Natural killer cell (primary cell): ENCODE measurements around the gene HYAL3. TPM values are rescaled to one million over a fixed set of nuclear protein-coding genes. Genes with fewer than 3 reads are reported as not detected.

ENCODE experiments used
- ATAC-seq, 3 donors: fragments of 150-1000 bp in 2 of 3; fragments of 200-7000 bp in 1 of 3; cut with Tn5 transposase; 1 replicate in 1 of 3; 2 replicates in 2 of 3; pipeline ENCODE4 v1.10.0; 2021; ENCODE audit warnings: mild to moderate bottlenecking in 2 of 3, moderate library complexity in 2 of 3
- DNase-seq, 2 donors: peaks; one replicate each; pipeline versions ENCODE4 v3.0.0 to v3.0.0-alpha.2; 2013 to 2021; ENCODE audit warnings: mixed read lengths in 1 of 2
- H3K27ac ChIP-seq: one replicate; pipeline ENCODE4 v1.5.1; 2013; ENCODE audit warnings: mild to moderate bottlenecking, low read length
- H3K27me3 ChIP-seq: one replicate; pipeline ENCODE4 v1.6.1; 2013; ENCODE audit warnings: low read length; ENCODE audit not compliant: control insufficient read depth, insufficient read depth
- H3K36me3 ChIP-seq: one replicate; pipeline ENCODE4 v1.6.1; 2013; ENCODE audit warnings: low read length; ENCODE audit not compliant: control insufficient read depth, insufficient read depth
- H3K4me1 ChIP-seq: one replicate; pipeline ENCODE4 v1.6.1; 2013; ENCODE audit warnings: low read length; ENCODE audit not compliant: control insufficient read depth, insufficient read depth
- H3K4me3 ChIP-seq: one replicate; pipeline ENCODE4 v1.5.1; 2013; ENCODE audit warnings: low read length
- H3K9me3 ChIP-seq: one replicate; pipeline ENCODE4 v1.6.1; 2013; ENCODE audit warnings: low read length; ENCODE audit not compliant: control insufficient read depth, insufficient read depth
- H3K27ac Mint-ChIP-seq, 2 donors: one replicate each; pipeline ENCODE4 v1.8.0; 2022; ENCODE audit warnings: mild to moderate bottlenecking in 2 of 2, mixed read lengths in 2 of 2, moderate library complexity in 1 of 2
- H3K27me3 Mint-ChIP-seq, 2 donors: one replicate each; pipeline ENCODE4 v1.8.0; 2022; ENCODE audit warnings: low read depth in 2 of 2, mixed read lengths in 2 of 2
- H3K36me3 Mint-ChIP-seq: one replicate; pipeline ENCODE4 v1.8.0; 2022; ENCODE audit warnings: mixed read lengths
- H3K4me1 Mint-ChIP-seq, 2 donors: one replicate each; pipeline ENCODE4 v1.8.0; 2022; ENCODE audit warnings: mixed read lengths in 2 of 2
- H3K4me3 Mint-ChIP-seq: one replicate; pipeline ENCODE4 v1.8.0; 2022; ENCODE audit warnings: mild to moderate bottlenecking, moderate library complexity, mixed read lengths
- H3K9me3 Mint-ChIP-seq, 2 donors: one replicate each; pipeline ENCODE4 v1.8.0; 2022; ENCODE audit warnings: mixed read lengths in 2 of 2
- WGBS: methylation state at CpG from one replicate; pipeline ENCODE4 v1.1.7; 2013; ENCODE audit warnings: missing lambda C conversion rate; ENCODE audit not compliant: insufficient coverage; 5-methylcytosine and 5-hydroxymethylcytosine counted together
- intact Hi-C: fragments of 100-400 bp; cut with micrococcal nuclease; formaldehyde crosslinking; loops from one replicate; pipeline ENCODE4 v1.14.2; 2022
- total RNA-seq, 4 donors: library from RNA; stranded (reverse); fragments of 120-200 nt in 1 of 4; gene quantifications; one replicate each; pipeline versions ENCODE4 v1.2.3 to v1.2.4, GENCODE V29; 2013 to 2022
- TF ChIP-seq, protein P1 (sequence below): fragments of 200-600 bp; IDR thresholded peaks from one replicate; pipeline ENCODE4 v1.8.0; 2022; ENCODE audit warnings: antibody characterized with exemption

HYAL3 gene
- total RNA-seq, 3 donors from 2014 or later (not counting 1 experiment from before 2014, with no cell fraction given), result 0.93 to 2.0 (median 1.2) TPM

GRCh38 chr3:50293079-50293801, 6.0 kb downstream of the HYAL3 start:
- WGBS, result 87% methylated on average over 12 of the region's 12 CpGs
- Histone ChIP-seq H3K36me3 (peaks cover 16% of the 10 kb centered on the region), H3K4me3 (no peak overlapping the region), H3K27me3 (no peaks in the 10 kb centered on the region), H3K4me1 (peaks cover 24% of the 10 kb centered on the region), H3K27ac (peak overlapping the region; percentile 57), H3K9me3 (no peaks in the 10 kb centered on the region)
- H3K36me3 Mint-ChIP-seq, result no peaks in the 10 kb centered on the region
- H3K27ac Mint-ChIP-seq, result peak overlapping the region; percentile 93 to 96
- ATAC-seq (no peak), DNase-seq (no peak)
- H3K4me1 Mint-ChIP-seq, result peaks cover 15 to 23% of the 10 kb centered on the region in 2 donors
- intact Hi-C loops, result loop anchor here (2.0 kb wide), 1 partner anchor 66 kb away; the partner anchor contains the start of gene TMEM115
- no peaks in the 10 kb centered on the region for H3K9me3 Mint-ChIP-seq
- TF ChIP-seq, protein P1, sequence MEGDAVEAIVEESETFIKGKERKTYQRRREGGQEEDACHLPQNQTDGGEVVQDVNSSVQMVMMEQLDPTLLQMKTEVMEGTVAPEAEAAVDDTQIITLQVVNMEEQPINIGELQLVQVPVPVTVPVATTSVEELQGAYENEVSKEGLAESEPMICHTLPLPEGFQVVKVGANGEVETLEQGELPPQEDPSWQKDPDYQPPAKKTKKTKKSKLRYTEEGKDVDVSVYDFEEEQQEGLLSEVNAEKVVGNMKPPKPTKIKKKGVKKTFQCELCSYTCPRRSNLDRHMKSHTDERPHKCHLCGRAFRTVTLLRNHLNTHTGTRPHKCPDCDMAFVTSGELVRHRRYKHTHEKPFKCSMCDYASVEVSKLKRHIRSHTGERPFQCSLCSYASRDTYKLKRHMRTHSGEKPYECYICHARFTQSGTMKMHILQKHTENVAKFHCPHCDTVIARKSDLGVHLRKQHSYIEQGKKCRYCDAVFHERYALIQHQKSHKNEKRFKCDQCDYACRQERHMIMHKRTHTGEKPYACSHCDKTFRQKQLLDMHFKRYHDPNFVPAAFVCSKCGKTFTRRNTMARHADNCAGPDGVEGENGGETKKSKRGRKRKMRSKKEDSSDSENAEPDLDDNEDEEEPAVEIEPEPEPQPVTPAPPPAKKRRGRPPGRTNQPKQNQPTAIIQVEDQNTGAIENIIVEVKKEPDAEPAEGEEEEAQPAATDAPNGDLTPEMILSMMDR, result no peak
- peak overlapping the region; percentile 91 for H3K4me3 Mint-ChIP-seq
- H3K27me3 Mint-ChIP-seq, result no peaks in the 10 kb centered on the region

GRCh38 chr3:50292159-50293078, 6.8 kb downstream of the HYAL3 start, which contains the start of gene IFRD2:
Gene IFRD2, minus strand, starts transcription at chr3:50292429. Its CDS starts 155 bp downstream, at chr3:50292274.
- Mint-ChIP-seq H3K27me3 (no peaks in the 10 kb centered on the region), H3K4me1 (peaks cover 15 to 18% of the 10 kb centered on the region in 2 donors), H3K36me3 (no peaks in the 10 kb centered on the region), H3K27ac (peak within 1 kb of the TSS; percentile 93 to 96), H3K4me3 (peak within 1 kb of the TSS; percentile 91), H3K9me3 (no peaks in the 10 kb centered on the region)
- Histone ChIP-seq H3K27me3 (no peaks in the 10 kb centered on the region), H3K36me3 (peaks cover 23% of the 10 kb centered on the region), H3K4me3 (peak within 1 kb of the TSS; percentile 62), H3K27ac (peak within 1 kb of the TSS; percentile 57), H3K4me1 (peaks cover 18% of the 10 kb centered on the region), H3K9me3 (no peaks in the 10 kb centered on the region)
- peak; percentile 90 to 98 for DNase-seq
- intact Hi-C loops, result loop anchor here (1.0 to 2.0 kb wide), 2 partner anchors 32 to 66 kb away; partner anchors contain the start of gene TMEM115
- peak; percentile 98 to 99 (median 98) for ATAC-seq
- 2% methylated on average over 67 of the region's 67 CpGs for WGBS
- TF ChIP-seq, protein P1, result no peak

GRCh38 chr3:50290161-50290641, 9.0 kb downstream of the HYAL3 start:
- DNase-seq, result no peak
- Mint-ChIP-seq H3K4me3 (peak overlapping the region; percentile 4), H3K27me3 (no peaks in the 10 kb centered on the region), H3K4me1 (peaks cover 15 to 18% of the 10 kb centered on the region in 2 donors), H3K27ac (no peak overlapping the region), H3K9me3 (no peaks in the 10 kb centered on the region), H3K36me3 (no peaks in the 10 kb centered on the region)
- intact Hi-C loops, result no loop called here
- WGBS, result 94% methylated on average over 16 of the region's 16 CpGs
- Histone ChIP-seq H3K27ac (no peak overlapping the region), H3K4me1 (peaks cover 18% of the 10 kb centered on the region), H3K4me3 (no peak overlapping the region), H3K9me3 (no peaks in the 10 kb centered on the region), H3K27me3 (no peaks in the 10 kb centered on the region), H3K36me3 (peaks cover 23% of the 10 kb centered on the region)
- no peak for ATAC-seq
- TF ChIP-seq, protein P1, result no peak
